ENCODE data around the gene SPINK13.

SPINK13 gene

GRCh38 chr5:148312153-148312552, 43.6 kb downstream of the SPINK13 start, which contains the start of gene SPINK7:
SPINK7 (plus strand) TSS chr5:148312423; CDS start chr5:148312484, 61 bp downstream.
- DNase-seq (ENCODE audit: low read depth in 3 of 3): no peak

GRCh38 chr5:148314187-148314586, 45.6 kb downstream of the SPINK13 start:
- DNase-seq (ENCODE audit: low read depth in 3 of 3): no peak

- DNase-seq (ENCODE audit: low read depth in 3 of 3): no peak
Measured at GRCh38 chr5:148314731-148315130, 46.1 kb downstream of the SPINK13 start.

- peak in 1 of 3 donors; percentile 2 for DNase-seq (ENCODE audit: low read depth in 3 of 3)
Measured at GRCh38 chr5:148320011-148320963, 51.7 kb downstream of the SPINK13 start.

- DNase-seq (ENCODE audit: low read depth in 3 of 3): no peak
Measured at GRCh38 chr5:148333262-148333849, 64.8 kb downstream of the SPINK13 start.

- no peak for DNase-seq (ENCODE audit: low read depth in 3 of 3)
Measured at GRCh38 chr5:148335259-148335658, 66.7 kb downstream of the SPINK13 start, which contains the start of gene SPINK9. SPINK9 (plus strand) TSS chr5:148335559; CDS start chr5:148335614, 55 bp downstream.
